ENCODE data around the gene TMEM184B. TPM values are rescaled to one million over a fixed set of nuclear protein-coding genes. Genes with fewer than 3 reads are reported as not detected.
A peak's percentile ranks its signal among the peaks of the same experiment; 100 is the strongest.

TMEM184B gene
- total RNA-seq, 4 donors from 2014 or later, result 42.9 to 92.2 (median 74.5) TPM

GRCh38 chr22:38230916-38231315, 41.9 kb downstream of the TMEM184B start:
- DNase-seq, result no peak
- no peak overlapping the region for H3K4me3 ChIP-seq (replicated peaks in 1 of 3)
- no peaks in the 10 kb centered on the region for H3K9me3 ChIP-seq
- no peaks in the 10 kb centered on the region for H3K27me3 ChIP-seq
- peak overlapping the region in 1 of 3 donors; percentile 57 for H3K27ac ChIP-seq
- TF ChIP-seq CTCF (IDR thresholded peaks at IDR 0.05), result no peak
- peaks cover 3 to 33% of the 10 kb centered on the region in 2 donors for H3K4me1 ChIP-seq
- intact Hi-C loops (cut with DNase I), result no loop called here
- peaks cover 41 to 49% of the 10 kb centered on the region in 2 donors for H3K36me3 ChIP-seq
- 63 to 80% methylated on average over 9 of the region's 9 CpGs for WGBS, 2 donors

- 74 to 78% methylated on average over 9 to 14 of the region's 15 CpGs for WGBS, 2 donors
- peak in 1 of 2 donors; percentile 16 for DNase-seq
- Histone ChIP-seq H3K4me1 (peaks cover 0 to 27% of the 10 kb centered on the region in 2 donors), H3K27ac (peak overlapping the region in 1 of 3 donors; percentile 57), H3K27me3 (no peaks in the 10 kb centered on the region), H3K4me3 (replicated peaks in 1 of 3) (no peak overlapping the region), H3K9me3 (no peaks in the 10 kb centered on the region), H3K36me3 (peaks cover 44 to 56% of the 10 kb centered on the region in 2 donors)
- intact Hi-C loops (cut with DNase I), result no loop called here
- TF ChIP-seq POLR2A (IDR thresholded peaks at IDR 0.05) (no peak), CTCF (IDR thresholded peaks at IDR 0.05) (no peak)
Measured at GRCh38 chr22:38230108-38230825, 42.5 kb downstream of the TMEM184B start.

- no peaks in the 10 kb centered on the region for H3K9me3 ChIP-seq
- no peaks in the 10 kb centered on the region for H3K27me3 ChIP-seq
- H3K4me1 ChIP-seq, result peaks cover 0 to 24% of the 10 kb centered on the region in 2 donors
- peak overlapping the region; percentile 46 to 68 (median 60) for H3K27ac ChIP-seq
- 59 to 75% methylated on average over 9 to 11 of the region's 14 CpGs for WGBS, 2 donors
- H3K4me3 ChIP-seq (replicated peaks in 1 of 3), result no peak overlapping the region
- TF ChIP-seq CTCF (IDR thresholded peaks at IDR 0.05), result no peak
- no peak for TF ChIP-seq POLR2A (IDR thresholded peaks at IDR 0.05)
- intact Hi-C loops (cut with DNase I), result no loop called here
- peaks cover 45 to 61% of the 10 kb centered on the region in 2 donors for H3K36me3 ChIP-seq
- DNase-seq, result no peak
Measured at GRCh38 chr22:38228873-38229740, 43.7 kb downstream of the TMEM184B start.

GRCh38 chr22:38228326-38228872, 44.4 kb downstream of the TMEM184B start:
- H3K4me3 ChIP-seq (replicated peaks in 1 of 3), result no peak overlapping the region
- TF ChIP-seq CTCF (IDR thresholded peaks at IDR 0.05) (no peak), POLR2A (IDR thresholded peaks at IDR 0.05) (no peak)
- H3K27ac ChIP-seq, result peak overlapping the region; percentile 2 to 60 (median 46)
- H3K4me1 ChIP-seq, result peaks cover 6 to 26% of the 10 kb centered on the region in 2 donors
- WGBS, 2 donors, result 64 to 90% methylated on average over 3 of the region's 3 CpGs
- H3K27me3 ChIP-seq, result no peaks in the 10 kb centered on the region
- H3K36me3 ChIP-seq, result peaks cover 45 to 61% of the 10 kb centered on the region in 2 donors
- intact Hi-C loops (cut with DNase I), result no loop called here
- no peak for DNase-seq
- no peaks in the 10 kb centered on the region for H3K9me3 ChIP-seq
